HUES48 (cell line): Measurements from ENCODE around the gene MYO3A.
A peak's percentile ranks its signal among the peaks of the same experiment; 100 is the strongest.

Experiments
- H3K27ac ChIP-seq: one replicate; pipeline ENCODE4 v1.7.0; 2013; ENCODE audit warnings: low read depth, low read length, inconsistent platforms
- H3K27me3 ChIP-seq: 2 replicates; pipeline ENCODE4 v1.6.1; 2013; ENCODE audit warnings: mild to moderate bottlenecking, low read length; ENCODE audit not compliant: control insufficient read depth, insufficient read depth
- H3K36me3 ChIP-seq: 2 replicates; pipeline ENCODE4 v1.6.1; 2013; ENCODE audit warnings: low read length; ENCODE audit not compliant: control insufficient read depth, insufficient read depth
- H3K4me1 ChIP-seq: 2 replicates; pipeline ENCODE4 v1.6.1; 2013; ENCODE audit warnings: mild to moderate bottlenecking, low read length; ENCODE audit not compliant: control insufficient read depth, insufficient read depth
- H3K4me3 ChIP-seq: 2 replicates; pipeline ENCODE4 v1.5.1; 2013; ENCODE audit warnings: mild to moderate bottlenecking, low read depth, low read length
- H3K9ac ChIP-seq: 2 replicates; pipeline ENCODE4 v1.6.1; 2013; ENCODE audit warnings: mild to moderate bottlenecking, low read depth, low read length, moderate library complexity
- H3K9me3 ChIP-seq: 2 replicates; pipeline ENCODE4 v1.6.1; 2013; ENCODE audit warnings: low read length; ENCODE audit not compliant: control insufficient read depth, insufficient read depth

The MYO3A gene

DNA sequence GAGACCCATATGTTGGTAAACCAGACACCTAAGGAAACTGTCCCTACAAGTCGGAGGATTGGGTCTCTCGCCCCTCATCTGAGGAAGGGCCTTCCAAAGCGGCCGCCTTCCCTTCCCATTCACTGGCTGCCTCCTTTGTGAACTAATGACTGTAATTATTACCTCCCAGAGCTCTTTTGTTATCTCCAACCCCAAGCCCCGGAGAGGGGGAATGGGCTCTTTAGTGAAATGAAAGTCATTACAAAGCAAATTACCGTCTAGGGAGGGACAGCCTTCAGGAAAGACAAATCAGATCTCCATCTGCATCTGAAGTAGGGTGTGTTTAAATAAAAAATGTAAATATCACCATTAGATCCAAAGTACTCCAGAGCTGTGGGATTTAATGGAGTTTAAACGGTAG is 280.0 kb downstream of the MYO3A start:
- no peaks in the 10 kb centered on the region for H3K9me3 ChIP-seq
- peaks cover 59% of the 10 kb centered on the region for H3K4me1 ChIP-seq
- no peaks in the 10 kb centered on the region for H3K36me3 ChIP-seq
- H3K27ac ChIP-seq = peak overlapping the region; percentile 40
- peak overlapping the region; percentile 64 for H3K4me3 ChIP-seq
- H3K9ac ChIP-seq = no peak overlapping the region
- H3K27me3 ChIP-seq = peaks cover 95% of the 10 kb centered on the region

- Histone ChIP-seq H3K27me3 (peaks cover 95% of the 10 kb centered on the region), H3K9ac (0 out of 2 replicates have a peak overlapping the region, but pooled peaks have one; percentile 0), H3K36me3 (no peaks in the 10 kb centered on the region), H3K9me3 (no peaks in the 10 kb centered on the region), H3K4me1 (peaks cover 63% of the 10 kb centered on the region), H3K27ac (peak overlapping the region; percentile 31), H3K4me3 (peak overlapping the region; percentile 64)
These were observed 280.7 kb downstream of the MYO3A start for GRCh38 chr10:26214551-26215395.

DNA sequence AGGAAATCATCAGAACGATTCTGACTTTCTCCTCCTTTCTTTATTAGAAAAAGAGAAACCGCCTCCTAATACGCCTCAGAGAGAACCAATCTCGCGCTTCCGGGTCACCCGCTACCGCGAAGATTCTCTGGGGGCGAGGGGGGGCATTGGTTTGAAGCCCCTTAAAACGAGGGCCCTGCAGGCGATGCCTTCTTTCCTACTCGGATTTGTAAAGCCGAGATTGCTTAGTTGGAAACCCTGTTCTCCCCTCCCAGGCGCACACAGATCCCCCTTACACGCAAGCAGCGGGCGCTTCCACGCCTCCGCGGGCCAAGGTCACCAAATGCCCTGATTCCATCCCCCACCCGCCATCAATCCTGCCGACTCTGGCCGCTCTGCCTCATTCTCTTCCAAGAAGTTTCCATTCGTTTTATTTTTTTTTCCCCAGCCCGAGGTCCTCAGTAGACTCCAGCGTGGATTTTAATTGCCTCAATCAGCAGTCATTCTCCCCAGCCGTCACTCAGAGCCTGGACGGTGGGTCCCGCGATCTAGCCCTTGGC is 281.4 kb downstream of the MYO3A start:
- Histone ChIP-seq H3K4me1 (peaks cover 63% of the 10 kb centered on the region), H3K9ac (0 out of 2 replicates have a peak overlapping the region, but pooled peaks have one; percentile 0), H3K36me3 (no peaks in the 10 kb centered on the region), H3K4me3 (peak overlapping the region; percentile 64), H3K27me3 (peaks cover 95% of the 10 kb centered on the region), H3K27ac (no peak overlapping the region), H3K9me3 (no peaks in the 10 kb centered on the region)

GRCh38 chr10:26215935-26216584 is 282.0 kb downstream of the MYO3A start:
- peaks cover 95% of the 10 kb centered on the region for H3K27me3 ChIP-seq
- H3K4me3 ChIP-seq = peak overlapping the region; percentile 64
- no peak overlapping the region for H3K27ac ChIP-seq
- no peaks in the 10 kb centered on the region for H3K9me3 ChIP-seq
- peaks cover 62% of the 10 kb centered on the region for H3K4me1 ChIP-seq
- no peaks in the 10 kb centered on the region for H3K36me3 ChIP-seq
- no peak overlapping the region for H3K9ac ChIP-seq

DNA sequence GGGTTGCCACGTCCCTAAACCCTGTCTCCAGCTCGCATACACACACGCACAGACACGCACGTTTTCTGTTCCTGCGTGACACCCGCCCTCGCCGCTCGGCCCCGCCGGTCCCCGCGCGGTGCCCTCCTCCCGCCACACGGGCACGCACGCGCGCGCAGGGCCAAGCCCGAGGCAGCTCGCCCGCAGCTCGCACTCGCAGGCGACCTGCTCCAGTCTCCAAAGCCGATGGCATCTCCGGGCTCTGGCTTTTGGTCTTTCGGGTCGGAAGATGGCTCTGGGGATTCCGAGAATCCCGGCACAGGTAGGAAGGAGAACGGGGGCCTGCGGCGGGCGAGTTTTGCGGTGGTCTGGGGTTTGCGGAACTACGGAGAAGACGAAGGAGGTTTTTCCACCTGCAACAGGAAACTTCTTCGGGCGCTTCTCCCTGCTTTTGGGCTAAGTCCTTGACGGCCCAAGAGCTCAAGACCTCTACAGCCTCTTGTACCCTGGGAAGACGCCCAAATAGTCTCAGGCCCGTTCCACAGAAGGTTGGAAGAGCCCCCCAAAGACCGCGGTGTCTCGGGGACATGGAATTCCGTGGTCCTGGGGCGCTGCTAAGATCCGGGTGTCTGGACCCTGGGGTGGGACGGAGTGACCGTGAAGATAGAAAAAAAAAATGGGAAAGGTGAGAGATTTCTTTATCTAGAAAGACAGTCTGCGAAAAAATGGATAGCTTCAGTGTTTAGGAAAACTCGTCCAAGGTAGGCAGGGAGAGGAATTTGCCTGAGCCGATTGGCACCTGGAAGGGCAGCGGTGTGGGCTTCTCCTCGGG is 282.8 kb downstream of the MYO3A start, which contains the start of gene GAD2:
GAD2 (plus strand) TSS at position 190 of the 811 bp plus-strand sequence; CDS start at position 226, 36 bp downstream.
- Histone ChIP-seq H3K9ac (no peak within 1 kb of the TSS), H3K27me3 (peaks cover 93% of the 10 kb centered on the region), H3K9me3 (no peaks in the 10 kb centered on the region), H3K36me3 (no peaks in the 10 kb centered on the region), H3K4me1 (peaks cover 54% of the 10 kb centered on the region), H3K27ac (no peak within 1 kb of the TSS), H3K4me3 (peak within 1 kb of the TSS; percentile 64)

DNA sequence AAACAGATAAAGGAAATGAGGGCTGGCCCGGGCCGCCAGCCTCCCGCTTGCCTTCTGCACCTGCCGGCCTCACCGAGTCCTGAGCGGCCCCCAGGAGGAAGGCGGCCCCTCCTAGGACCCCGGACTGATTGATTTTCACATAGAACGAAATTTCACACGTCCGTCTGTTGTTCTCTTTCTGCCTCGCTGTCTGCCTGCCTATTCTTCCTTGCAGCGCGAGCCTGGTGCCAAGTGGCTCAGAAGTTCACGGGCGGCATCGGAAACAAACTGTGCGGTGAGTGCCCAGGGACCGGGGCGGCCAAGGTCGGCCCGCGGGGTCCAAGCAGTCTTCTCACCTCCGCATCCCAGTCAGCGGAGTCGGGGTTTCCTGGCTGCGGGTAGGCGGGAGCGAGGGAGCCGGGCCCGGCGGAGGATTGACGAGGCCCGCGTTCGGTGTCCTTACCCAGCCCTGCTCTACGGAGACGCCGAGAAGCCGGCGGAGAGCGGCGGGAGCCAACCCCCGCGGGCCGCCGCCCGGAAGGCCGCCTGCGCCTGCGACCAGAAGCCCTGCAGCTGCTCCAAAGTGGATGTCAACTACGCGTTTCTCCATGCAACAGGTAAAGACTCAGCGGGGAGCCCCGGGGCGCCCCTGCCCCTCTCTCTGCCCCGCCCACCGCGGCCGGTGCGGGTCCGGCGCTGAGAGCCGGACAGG is 283.5 kb downstream of the MYO3A start:
- Histone ChIP-seq H3K9me3 (no peaks in the 10 kb centered on the region), H3K9ac (no peak overlapping the region), H3K36me3 (no peaks in the 10 kb centered on the region), H3K27me3 (peaks cover 89% of the 10 kb centered on the region), H3K4me1 (peaks cover 47% of the 10 kb centered on the region), H3K4me3 (peak overlapping the region; percentile 64), H3K27ac (no peak overlapping the region)

DNA sequence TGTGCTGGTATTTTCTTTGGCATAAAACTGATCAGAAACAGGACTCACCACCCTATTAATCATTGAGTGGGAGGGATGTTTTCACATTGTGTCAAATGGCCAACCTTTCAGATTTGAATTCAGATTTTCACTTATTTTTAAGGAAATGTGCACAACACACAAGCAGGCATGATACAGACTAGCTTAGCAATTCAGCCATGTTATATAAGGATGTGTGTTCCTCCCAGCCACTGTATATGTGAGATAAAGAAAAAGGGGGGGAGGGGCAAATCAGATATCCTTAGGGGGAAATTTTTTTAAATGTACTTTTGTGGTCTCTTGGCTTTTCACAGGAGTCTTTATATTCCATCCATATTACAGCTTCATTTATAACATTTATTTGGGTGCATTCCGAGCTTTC is 285.6 kb downstream of the MYO3A start:
- Histone ChIP-seq H3K4me3 (no peak overlapping the region), H3K9ac (no peak overlapping the region), H3K27me3 (peaks cover 76% of the 10 kb centered on the region), H3K9me3 (no peaks in the 10 kb centered on the region), H3K4me1 (peaks cover 28% of the 10 kb centered on the region), H3K36me3 (no peaks in the 10 kb centered on the region), H3K27ac (no peak overlapping the region)

DNA sequence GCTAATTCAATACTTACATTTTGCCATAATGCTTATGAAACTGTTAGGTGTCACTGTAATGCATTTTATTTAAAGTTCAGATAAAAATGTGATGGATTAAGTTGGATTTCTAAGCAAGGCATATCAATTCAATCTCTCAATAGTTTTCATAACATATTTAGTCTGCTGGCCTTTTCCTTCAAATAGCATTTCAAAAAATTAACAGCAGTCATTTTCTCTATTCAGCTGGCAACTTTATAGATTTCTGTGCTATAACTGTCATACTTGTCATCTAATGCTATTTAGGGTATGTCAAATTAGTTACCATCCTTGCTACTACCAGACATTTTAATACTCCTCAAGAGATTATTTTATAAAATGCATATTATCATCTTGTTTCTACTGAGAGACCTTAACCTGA is 286.9 kb downstream of the MYO3A start:
- H3K9me3 ChIP-seq = no peaks in the 10 kb centered on the region
- H3K36me3 ChIP-seq = no peaks in the 10 kb centered on the region
- H3K27ac ChIP-seq = no peak overlapping the region
- no peak overlapping the region for H3K9ac ChIP-seq
- peaks cover 22% of the 10 kb centered on the region for H3K4me1 ChIP-seq
- H3K27me3 ChIP-seq = peaks cover 63% of the 10 kb centered on the region
- H3K4me3 ChIP-seq = no peak overlapping the region

- H3K27ac ChIP-seq = no peak overlapping the region
- H3K27me3 ChIP-seq = peaks cover 57% of the 10 kb centered on the region
- no peak overlapping the region for H3K4me3 ChIP-seq
- H3K9me3 ChIP-seq = no peaks in the 10 kb centered on the region
- no peaks in the 10 kb centered on the region for H3K36me3 ChIP-seq
- no peak overlapping the region for H3K9ac ChIP-seq
- H3K4me1 ChIP-seq = peaks cover 22% of the 10 kb centered on the region
These were observed 287.5 kb downstream of the MYO3A start for GRCh38 chr10:26221541-26221940.

DNA sequence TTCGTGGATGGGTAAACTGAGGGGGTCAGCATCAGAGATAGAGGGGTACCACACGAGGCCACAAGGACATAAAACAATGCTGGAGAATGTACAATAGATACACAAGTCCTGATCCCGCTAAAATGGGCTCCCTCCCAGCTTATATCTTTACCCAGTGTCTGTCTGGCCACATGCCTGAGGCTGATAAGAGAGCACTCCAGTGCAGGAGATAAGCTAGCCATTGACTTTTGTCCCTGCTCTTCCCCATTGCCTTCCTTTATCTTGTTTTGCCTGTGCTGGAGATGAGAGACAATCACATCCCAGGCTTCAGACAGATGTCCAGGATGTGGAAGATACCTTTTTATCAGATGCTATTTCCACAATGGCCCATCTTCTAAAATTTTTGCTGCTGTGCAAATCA is 288.5 kb downstream of the MYO3A start:
- H3K9ac ChIP-seq = no peak overlapping the region
- H3K4me1 ChIP-seq = peaks cover 13% of the 10 kb centered on the region
- no peak overlapping the region for H3K4me3 ChIP-seq
- no peak overlapping the region for H3K27ac ChIP-seq
- H3K9me3 ChIP-seq = no peaks in the 10 kb centered on the region
- peaks cover 47% of the 10 kb centered on the region for H3K27me3 ChIP-seq
- no peaks in the 10 kb centered on the region for H3K36me3 ChIP-seq
